ENCODE measurements around the gene DSEL. TPM values are rescaled to one million over a fixed set of nuclear protein-coding genes. Genes with fewer than 3 reads are reported as not detected.
A peak's percentile ranks its signal among the peaks of the same experiment; 100 is the strongest.

Gene DSEL
- total RNA-seq, 1 experiment from 2014 or later = 24.9 TPM

GRCh38 chr18:67476585-67476984 is 39.9 kb downstream of the DSEL start:
- Histone ChIP-seq H3K4me3 (ENCODE audit: low read depth, low read length, poor library complexity, severe bottlenecking) (no peak overlapping the region), H3K9me3 (ENCODE audit: low read depth, low read length, poor library complexity, severe bottlenecking) (peaks cover 9% of the 10 kb centered on the region), H3K4me1 (ENCODE audit: insufficient read depth, low read length, poor library complexity, severe bottlenecking) (no peaks in the 10 kb centered on the region), H3K27ac (ENCODE audit: low read depth, low read length, poor library complexity, severe bottlenecking) (peak overlapping the region; percentile 21), H3K36me3 (ENCODE audit: insufficient read depth, low read length, poor library complexity, severe bottlenecking) (no peaks in the 10 kb centered on the region), H3K27me3 (replicated peaks; ENCODE audit: insufficient read depth, low read depth, low read length, poor library complexity) (no peaks in the 10 kb centered on the region)
- POLR2A ChIA-PET (ENCODE audit: low non-redundant PET) = no interaction called here
- DNase-seq (ENCODE audit: low spot score) = no peak
- intact Hi-C loops (cut with micrococcal nuclease; ENCODE audit: unreplicated experiment) = no loop called here
- no TSS peak for BruUV-seq (replicated peaks)
- CTCF ChIA-PET = no interaction called here
- TF ChIP-seq EZH2 (IDR thresholded peaks at IDR 0.05; ENCODE audit: borderline replicate concordance, low read depth, low read length, poor library complexity, severe bottlenecking) (no peak), CTCF (conservative IDR thresholded peaks at IDR 0.05; ENCODE audit: low read depth, low read length) (no peak)

GRCh38 chr18:67475673-67476072 is 40.8 kb downstream of the DSEL start:
- no peaks in the 10 kb centered on the region for H3K27me3 ChIP-seq (replicated peaks; ENCODE audit: insufficient read depth, low read depth, low read length, poor library complexity)
- ChIA-PET POLR2A (ENCODE audit: low non-redundant PET) (no interaction called here), CTCF (no interaction called here)
- no peak overlapping the region for H3K4me3 ChIP-seq (ENCODE audit: low read depth, low read length, poor library complexity, severe bottlenecking)
- TF ChIP-seq CTCF (conservative IDR thresholded peaks at IDR 0.05; ENCODE audit: low read depth, low read length) (no peak), EZH2 (IDR thresholded peaks at IDR 0.05; ENCODE audit: borderline replicate concordance, low read depth, low read length, poor library complexity, severe bottlenecking) (no peak)
- H3K4me1 ChIP-seq (ENCODE audit: insufficient read depth, low read length, poor library complexity, severe bottlenecking) = no peaks in the 10 kb centered on the region
- DNase-seq (ENCODE audit: low spot score) = no peak
- no peaks in the 10 kb centered on the region for H3K36me3 ChIP-seq (ENCODE audit: insufficient read depth, low read length, poor library complexity, severe bottlenecking)
- no TSS peak for BruUV-seq (replicated peaks)
- peaks cover 6% of the 10 kb centered on the region for H3K9me3 ChIP-seq (ENCODE audit: low read depth, low read length, poor library complexity, severe bottlenecking)
- H3K27ac ChIP-seq (ENCODE audit: low read depth, low read length, poor library complexity, severe bottlenecking) = no peak overlapping the region
- intact Hi-C loops (cut with micrococcal nuclease; ENCODE audit: unreplicated experiment) = no loop called here

- TF ChIP-seq EZH2 (IDR thresholded peaks at IDR 0.05; ENCODE audit: borderline replicate concordance, low read depth, low read length, poor library complexity, severe bottlenecking) = no peak
- TF ChIP-seq CTCF (conservative IDR thresholded peaks at IDR 0.05; ENCODE audit: low read depth, low read length) = no peak
- H3K9me3 ChIP-seq (ENCODE audit: low read depth, low read length, poor library complexity, severe bottlenecking) = peaks cover 11% of the 10 kb centered on the region
- H3K27ac ChIP-seq (ENCODE audit: low read depth, low read length, poor library complexity, severe bottlenecking) = no peak overlapping the region
- H3K4me1 ChIP-seq (ENCODE audit: insufficient read depth, low read length, poor library complexity, severe bottlenecking) = no peaks in the 10 kb centered on the region
- H3K36me3 ChIP-seq (ENCODE audit: insufficient read depth, low read length, poor library complexity, severe bottlenecking) = no peaks in the 10 kb centered on the region
- DNase-seq (ENCODE audit: low spot score) = no peak
- H3K27me3 ChIP-seq (replicated peaks; ENCODE audit: insufficient read depth, low read depth, low read length, poor library complexity) = no peaks in the 10 kb centered on the region
- intact Hi-C loops (cut with micrococcal nuclease; ENCODE audit: unreplicated experiment) = no loop called here
- no TSS peak for BruUV-seq (replicated peaks)
- POLR2A ChIA-PET (ENCODE audit: low non-redundant PET) = no interaction called here
- CTCF ChIA-PET = no interaction called here
- H3K4me3 ChIP-seq (ENCODE audit: low read depth, low read length, poor library complexity, severe bottlenecking) = no peak overlapping the region
Observed at GRCh38 chr18:67468038-67468437, 48.5 kb downstream of the DSEL start.

Data from A673 (cell line).